NCI-H774 (cell line): ENCODE data around the gene KDM4F.
"Not testable (repeated sequence)": the region's sequence is repeated elsewhere in the genome, so short reads cannot be mapped to it uniquely, and the experiment has no call there.

ENCODE experiments used
- DNase-seq: peaks from one replicate; lab custom pipeline; 2025; lab: John Stamatoyannopoulos, UW

KDM4F gene

GRCh38 chr11:95049122-95049521 is at the start of gene KDM4F:
TSS of gene KDM4F (plus strand) at chr11:95049422.
- DNase-seq = not testable (repeated sequence)

- DNase-seq = no peak
These were observed 45.5 kb upstream of the KDM4F start for GRCh38 chr11:95003716-95004115.

GRCh38 chr11:95005642-95006041 is 43.6 kb upstream of the KDM4F start:
- DNase-seq = no peak

GRCh38 chr11:95011376-95011775 is 37.8 kb upstream of the KDM4F start:
- DNase-seq = no peak

- DNase-seq = no peak
These were observed 34.9 kb upstream of the KDM4F start for GRCh38 chr11:95014184-95014821.

- DNase-seq = no peak
These were observed 33.1 kb upstream of the KDM4F start for GRCh38 chr11:95016139-95016538.

GRCh38 chr11:95021468-95021867 is 27.8 kb upstream of the KDM4F start:
- not testable (repeated sequence) for DNase-seq

GRCh38 chr11:95024958-95025357 is 24.3 kb upstream of the KDM4F start, which contains the start of gene KDM4E:
TSS of gene KDM4E (plus strand) at chr11:95025258. CDS start at chr11:95025558, 300 bp downstream.
- no peak for DNase-seq

- not testable (repeated sequence) for DNase-seq
These were observed 23.6 kb upstream of the KDM4F start for GRCh38 chr11:95025594-95025993.

GRCh38 chr11:95028357-95028756 is 20.9 kb upstream of the KDM4F start:
- no peak for DNase-seq

- DNase-seq = no peak
These were observed 16.2 kb upstream of the KDM4F start for GRCh38 chr11:95033051-95033450.

GRCh38 chr11:95035316-95035715 is 13.9 kb upstream of the KDM4F start:
- no peak for DNase-seq

GRCh38 chr11:95037356-95038035 is 11.7 kb upstream of the KDM4F start:
- not testable (repeated sequence) for DNase-seq

GRCh38 chr11:95042239-95042638 is 7.0 kb upstream of the KDM4F start:
- no peak for DNase-seq

- DNase-seq = no peak
These were observed 6.3 kb upstream of the KDM4F start for GRCh38 chr11:95042906-95043305.

- DNase-seq = no peak
These were observed 5.2 kb upstream of the KDM4F start for GRCh38 chr11:95044010-95044409.

- DNase-seq = no peak
These were observed 3.4 kb upstream of the KDM4F start for GRCh38 chr11:95045812-95046211.

- no peak for DNase-seq
These were observed 1.5 kb downstream of the KDM4F start for GRCh38 chr11:95050595-95051202.

- no peak for DNase-seq
These were observed 5.1 kb downstream of the KDM4F start for GRCh38 chr11:95054356-95054755.

- no peak for DNase-seq
These were observed 6.2 kb downstream of the KDM4F start for GRCh38 chr11:95055283-95055897.

- no peak for DNase-seq
These were observed 8.7 kb downstream of the KDM4F start for GRCh38 chr11:95057959-95058358.

GRCh38 chr11:95058621-95059020 is 9.4 kb downstream of the KDM4F start:
- no peak for DNase-seq

GRCh38 chr11:95059046-95059445 is 9.8 kb downstream of the KDM4F start:
- DNase-seq = no peak
